ENCODE results near the gene SAMD10.

- no peak for TF ChIP-seq CTCF (IDR thresholded peaks at IDR 0.05; ENCODE audit: poor library complexity)
- TF ChIP-seq EZH2phosphoT487 (IDR thresholded peaks at IDR 0.05; ENCODE audit: low read depth, severe bottlenecking, unreplicated experiment) = no peak
- TF ChIP-seq EZH2 (IDR thresholded peaks at IDR 0.05; ENCODE audit: borderline replicate concordance) = no peak
These were observed 15.6 kb downstream of the SAMD10 start for GRCh38 chr20:63963784-63964301.

Measured in hepatocyte (in vitro differentiated cells).